Hepatocyte (in vitro differentiated cells): ENCODE measurements around the gene FGD4.

ENCODE experiments used
- EZH2 ChIP-seq: fragments of 200-600 bp; sonication (generic); IDR thresholded peaks from 2 replicates; pipeline ENCODE4 v1.6.1; 2016; ENCODE audit warnings: antibody characterized with exemption, mild to moderate bottlenecking, borderline replicate concordance
- EZH2phosphoT487 ChIP-seq: fragments of 200-600 bp; sonication (generic); IDR thresholded peaks from one replicate; pipeline ENCODE4 v1.6.1; 2018; ENCODE audit warnings: antibody characterized with exemption, mild to moderate bottlenecking, low read depth, moderate library complexity; ENCODE audit not compliant: unreplicated experiment, severe bottlenecking
- TF ChIP-seq, protein P1 (sequence below): fragments of 200-600 bp; sonication (generic); IDR thresholded peaks from 2 replicates; pipeline ENCODE4 v1.5.1; 2016; ENCODE audit warnings: antibody characterized with exemption, mild to moderate bottlenecking; ENCODE audit not compliant: poor library complexity

- TF ChIP-seq, protein P1, sequence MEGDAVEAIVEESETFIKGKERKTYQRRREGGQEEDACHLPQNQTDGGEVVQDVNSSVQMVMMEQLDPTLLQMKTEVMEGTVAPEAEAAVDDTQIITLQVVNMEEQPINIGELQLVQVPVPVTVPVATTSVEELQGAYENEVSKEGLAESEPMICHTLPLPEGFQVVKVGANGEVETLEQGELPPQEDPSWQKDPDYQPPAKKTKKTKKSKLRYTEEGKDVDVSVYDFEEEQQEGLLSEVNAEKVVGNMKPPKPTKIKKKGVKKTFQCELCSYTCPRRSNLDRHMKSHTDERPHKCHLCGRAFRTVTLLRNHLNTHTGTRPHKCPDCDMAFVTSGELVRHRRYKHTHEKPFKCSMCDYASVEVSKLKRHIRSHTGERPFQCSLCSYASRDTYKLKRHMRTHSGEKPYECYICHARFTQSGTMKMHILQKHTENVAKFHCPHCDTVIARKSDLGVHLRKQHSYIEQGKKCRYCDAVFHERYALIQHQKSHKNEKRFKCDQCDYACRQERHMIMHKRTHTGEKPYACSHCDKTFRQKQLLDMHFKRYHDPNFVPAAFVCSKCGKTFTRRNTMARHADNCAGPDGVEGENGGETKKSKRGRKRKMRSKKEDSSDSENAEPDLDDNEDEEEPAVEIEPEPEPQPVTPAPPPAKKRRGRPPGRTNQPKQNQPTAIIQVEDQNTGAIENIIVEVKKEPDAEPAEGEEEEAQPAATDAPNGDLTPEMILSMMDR: no peak
- TF ChIP-seq EZH2: no peak
- no peak for TF ChIP-seq EZH2phosphoT487
These were observed 835 bp downstream of the FGD4 start for GRCh38 chr12:32400114-32400672.
